GM21423 (cell line): ENCODE data around the gene VPS13C.
"Not testable (repeated sequence)": the region's sequence is repeated elsewhere in the genome, so short reads cannot be mapped to it uniquely, and the experiment has no call there.

ENCODE experiments used
- ATAC-seq: cut with Tn5 transposase; IDR thresholded peaks from one replicate; pipeline ENCODE4 v1.9.1; 2021; ENCODE audit warnings: mild to moderate bottlenecking, moderate library complexity; ENCODE audit not compliant: unreplicated experiment

Gene VPS13C

GRCh38 chr15:62071711-62072308 is 11.6 kb upstream of the VPS13C start:
- ATAC-seq = no peak

- ATAC-seq = no peak
These were observed 9.3 kb upstream of the VPS13C start for GRCh38 chr15:62069551-62069950.

GRCh38 chr15:62068810-62069167 is 8.5 kb upstream of the VPS13C start:
- no peak for ATAC-seq

- no peak for ATAC-seq
These were observed 8.0 kb upstream of the VPS13C start for GRCh38 chr15:62068071-62068809.

GRCh38 chr15:62067448-62068044 is 7.3 kb upstream of the VPS13C start:
- ATAC-seq = no peak

GRCh38 chr15:62066663-62067447 is 6.6 kb upstream of the VPS13C start, which contains the start of gene C2CD4A:
C2CD4A (plus strand) TSS chr15:62066977; CDS start chr15:62067614, 637 bp downstream.
- no peak for ATAC-seq

- ATAC-seq = no peak
These were observed 3.8 kb upstream of the VPS13C start for GRCh38 chr15:62063825-62064635.

GRCh38 chr15:62060896-62061280 is 641 bp upstream of the VPS13C start:
- ATAC-seq = no peak

GRCh38 chr15:62059816-62060112 is 483 bp downstream of the VPS13C start:
- peak; percentile 71 for ATAC-seq

- no peak for ATAC-seq
These were observed 985 bp downstream of the VPS13C start for GRCh38 chr15:62059108-62059815.

GRCh38 chr15:62058327-62059028 is 1.8 kb downstream of the VPS13C start:
- no peak for ATAC-seq

GRCh38 chr15:62057341-62057980 is 2.8 kb downstream of the VPS13C start:
- ATAC-seq = no peak

- no peak for ATAC-seq
These were observed 5.3 kb downstream of the VPS13C start for GRCh38 chr15:62054979-62055378.

- ATAC-seq = no peak
These were observed 6.7 kb downstream of the VPS13C start for GRCh38 chr15:62053439-62054085.

- peak; percentile 59 for ATAC-seq
These were observed 7.5 kb downstream of the VPS13C start for GRCh38 chr15:62052713-62053112.

- ATAC-seq = no peak
These were observed 9.1 kb downstream of the VPS13C start for GRCh38 chr15:62051166-62051565.

- no peak for ATAC-seq
These were observed 10.1 kb downstream of the VPS13C start for GRCh38 chr15:62050115-62050514.

- not testable (repeated sequence) for ATAC-seq
These were observed 12.0 kb downstream of the VPS13C start for GRCh38 chr15:62048254-62048653.
